COLO668 (cell line): ENCODE measurements around the gene PAFAH1B1.
A peak's percentile ranks its signal among the peaks of the same experiment; 100 is the strongest.
"Not testable (repeated sequence)": the region's sequence is repeated elsewhere in the genome, so short reads cannot be mapped to it uniquely, and the experiment has no call there.

Experiments
- DNase-seq: peaks from one replicate; lab custom pipeline; 2025; ENCODE audit not compliant: unreplicated experiment; lab: John Stamatoyannopoulos, UW

Gene PAFAH1B1

GRCh38 chr17:2634361-2634960 is 41.0 kb downstream of the PAFAH1B1 start:
- DNase-seq = peak; percentile 10

GRCh38 chr17:2635241-2635640 is 41.8 kb downstream of the PAFAH1B1 start:
- no peak for DNase-seq

- no peak for DNase-seq
These were observed 42.2 kb downstream of the PAFAH1B1 start for GRCh38 chr17:2635675-2636074.

DNA sequence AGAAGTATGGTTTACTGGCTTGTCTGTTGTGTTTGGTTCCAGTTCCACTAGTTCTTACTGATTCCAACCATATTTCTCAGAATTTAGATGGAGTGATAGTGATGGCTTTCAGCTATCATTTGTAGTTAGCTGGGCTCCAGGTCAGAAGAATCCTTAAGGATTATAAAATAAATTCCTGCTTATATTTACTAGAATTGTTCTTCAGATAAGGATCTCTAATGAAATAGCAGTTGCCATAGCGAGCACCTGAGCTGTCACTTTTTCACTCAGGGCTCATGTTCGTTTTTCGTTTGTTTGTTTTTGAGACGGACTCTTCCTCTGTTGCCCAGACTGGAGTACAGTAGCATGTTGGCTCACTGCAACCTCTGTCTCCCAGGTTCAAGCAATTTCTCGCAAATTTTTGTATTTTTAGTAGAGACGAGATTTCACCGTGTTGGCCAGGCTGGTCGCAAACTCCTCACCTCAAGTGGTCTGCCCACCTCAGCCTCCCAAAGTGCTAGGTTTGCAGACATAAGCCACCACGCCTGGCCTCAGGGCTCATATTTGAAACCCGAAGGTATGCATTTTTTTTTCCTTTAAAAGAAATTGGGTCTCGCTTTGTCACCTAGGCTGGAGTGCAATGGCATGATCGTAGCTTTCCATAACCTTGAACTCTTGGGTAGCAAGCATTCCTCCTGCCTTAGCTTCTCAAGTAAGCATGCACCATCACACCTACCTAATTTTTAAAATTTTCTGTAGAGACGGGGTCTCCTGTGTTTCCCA is 42.9 kb downstream of the PAFAH1B1 start:
- DNase-seq = no peak

DNA sequence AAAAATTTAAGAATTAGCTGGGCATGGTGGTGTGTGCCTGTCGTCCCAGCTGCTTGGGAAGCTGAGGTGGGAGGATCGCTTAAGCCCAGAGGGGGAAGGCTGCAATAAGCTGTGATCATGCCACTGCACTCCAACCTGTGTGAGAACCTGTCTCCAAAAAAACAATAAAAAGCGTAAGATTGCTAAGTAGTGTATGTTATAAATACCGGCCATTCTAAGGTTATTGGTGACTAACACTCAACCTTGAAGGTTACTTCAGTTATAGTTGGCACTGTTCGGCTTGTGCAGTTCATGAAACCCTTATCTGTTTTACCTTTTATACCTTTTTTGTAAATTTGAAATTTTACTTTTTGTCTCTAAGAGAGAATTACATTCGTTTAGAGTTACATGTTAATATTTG is 44.0 kb downstream of the PAFAH1B1 start:
- no peak for DNase-seq

DNA sequence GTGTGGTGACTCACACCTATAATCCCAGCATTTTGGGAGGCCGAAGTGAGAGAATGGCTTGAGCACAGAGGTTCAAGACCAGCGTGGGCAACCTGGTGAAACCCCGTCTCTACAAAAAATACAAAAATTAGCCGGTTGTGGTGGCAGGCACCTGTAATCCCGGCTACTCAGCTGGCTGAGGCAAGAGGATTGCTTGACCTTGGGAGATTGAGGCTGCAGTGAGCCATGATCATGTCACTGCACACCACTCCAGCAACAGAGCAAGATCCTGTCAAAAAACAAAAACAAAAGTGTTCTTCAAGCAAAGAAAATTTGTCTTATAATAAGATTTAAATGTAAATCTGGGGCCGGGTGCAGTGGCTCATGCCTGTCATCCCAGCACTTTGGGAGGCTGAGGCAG is 51.5 kb downstream of the PAFAH1B1 start:
- DNase-seq = no peak

GRCh38 chr17:2647957-2648356 is 54.5 kb downstream of the PAFAH1B1 start:
- DNase-seq = no peak

DNA sequence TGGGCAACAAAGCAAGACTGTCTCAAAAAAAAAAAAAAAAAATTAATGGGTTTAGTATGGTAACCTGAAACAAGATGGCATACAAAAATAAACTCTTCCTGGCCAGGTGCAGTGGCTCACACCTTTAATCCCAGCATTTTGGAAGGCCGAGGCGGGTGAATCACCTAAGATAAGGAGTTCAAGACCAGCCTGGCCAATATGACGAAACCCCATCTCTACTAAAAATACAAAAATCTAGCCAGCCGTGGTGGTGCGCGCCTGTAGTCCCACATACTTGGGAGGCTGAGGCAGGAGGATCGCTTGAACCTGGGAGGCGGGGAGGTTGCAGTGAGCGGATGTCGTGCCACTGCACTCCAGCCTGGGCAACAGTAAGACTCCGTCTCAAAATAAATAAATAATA is 55.7 kb downstream of the PAFAH1B1 start:
- no peak for DNase-seq

GRCh38 chr17:2652911-2653310 is 59.5 kb downstream of the PAFAH1B1 start:
- DNase-seq = not testable (repeated sequence)

- no peak for DNase-seq
These were observed 62.1 kb downstream of the PAFAH1B1 start for GRCh38 chr17:2655546-2655945.

- no peak for DNase-seq
These were observed 62.8 kb downstream of the PAFAH1B1 start for GRCh38 chr17:2656283-2656682.

GRCh38 chr17:2659337-2659736 is 65.9 kb downstream of the PAFAH1B1 start:
- DNase-seq = not testable (repeated sequence)

DNA sequence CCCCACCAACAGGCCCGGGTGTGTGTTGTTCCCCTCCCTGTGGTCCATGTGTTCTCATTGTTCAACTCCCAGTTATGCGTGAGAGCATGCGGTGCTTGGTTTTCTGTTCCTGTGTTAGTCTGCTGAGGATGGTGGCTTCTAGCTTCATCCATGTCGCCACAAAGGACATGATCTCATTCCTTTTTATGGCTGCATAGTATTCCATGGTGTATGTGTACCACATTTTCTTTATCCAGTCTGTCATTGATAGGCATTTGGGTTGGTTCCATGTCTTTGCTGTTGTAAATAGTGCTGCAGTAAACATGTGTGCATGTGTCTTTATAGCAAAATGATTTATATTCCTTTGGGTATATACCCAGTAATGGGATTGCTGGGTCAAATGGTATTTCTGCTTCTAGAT is 67.0 kb downstream of the PAFAH1B1 start:
- not testable (repeated sequence) for DNase-seq

- no peak for DNase-seq
These were observed 78.6 kb downstream of the PAFAH1B1 start for GRCh38 chr17:2672026-2672425.

- DNase-seq = not testable (repeated sequence)
These were observed 85.8 kb downstream of the PAFAH1B1 start for GRCh38 chr17:2679247-2679646.

DNA sequence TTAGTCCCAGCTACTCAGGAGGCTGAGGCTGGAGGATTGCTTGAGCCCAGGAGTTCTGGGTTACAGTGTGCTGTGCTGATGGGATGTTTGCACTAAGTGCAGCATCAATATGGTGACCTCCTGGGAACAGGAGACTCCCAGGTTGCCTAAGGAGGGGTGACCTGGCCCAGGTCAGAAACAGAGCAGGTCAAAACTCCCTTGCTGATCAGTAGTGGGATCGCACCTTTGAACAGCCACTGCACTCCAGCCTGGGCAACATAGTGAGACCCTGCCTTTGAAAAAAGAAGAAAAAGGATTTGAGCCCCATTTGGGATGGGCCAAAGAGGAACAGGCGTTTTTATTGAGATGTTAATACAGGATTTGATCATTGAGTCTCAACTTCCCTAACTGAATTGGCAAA is 87.5 kb downstream of the PAFAH1B1 start:
- no peak for DNase-seq

DNA sequence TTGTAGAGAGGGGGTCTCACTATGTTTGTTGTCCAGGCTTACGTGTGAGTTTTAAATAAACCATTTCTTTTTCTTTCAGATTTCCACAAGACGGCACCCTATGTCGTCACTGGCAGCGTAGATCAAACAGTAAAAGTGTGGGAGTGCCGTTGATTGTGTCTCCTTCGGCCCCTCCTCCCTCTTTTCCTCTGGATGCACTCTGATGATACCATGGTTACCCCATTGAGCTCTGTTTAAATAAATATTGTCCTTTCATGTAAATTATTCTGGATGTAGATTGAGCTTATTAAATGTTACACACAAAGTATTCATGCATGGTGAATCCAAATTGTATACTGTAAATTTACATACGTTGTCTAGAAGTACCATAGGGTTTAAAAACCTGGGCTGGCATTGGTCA is 88.2 kb downstream of the PAFAH1B1 start:
- no peak for DNase-seq

DNA sequence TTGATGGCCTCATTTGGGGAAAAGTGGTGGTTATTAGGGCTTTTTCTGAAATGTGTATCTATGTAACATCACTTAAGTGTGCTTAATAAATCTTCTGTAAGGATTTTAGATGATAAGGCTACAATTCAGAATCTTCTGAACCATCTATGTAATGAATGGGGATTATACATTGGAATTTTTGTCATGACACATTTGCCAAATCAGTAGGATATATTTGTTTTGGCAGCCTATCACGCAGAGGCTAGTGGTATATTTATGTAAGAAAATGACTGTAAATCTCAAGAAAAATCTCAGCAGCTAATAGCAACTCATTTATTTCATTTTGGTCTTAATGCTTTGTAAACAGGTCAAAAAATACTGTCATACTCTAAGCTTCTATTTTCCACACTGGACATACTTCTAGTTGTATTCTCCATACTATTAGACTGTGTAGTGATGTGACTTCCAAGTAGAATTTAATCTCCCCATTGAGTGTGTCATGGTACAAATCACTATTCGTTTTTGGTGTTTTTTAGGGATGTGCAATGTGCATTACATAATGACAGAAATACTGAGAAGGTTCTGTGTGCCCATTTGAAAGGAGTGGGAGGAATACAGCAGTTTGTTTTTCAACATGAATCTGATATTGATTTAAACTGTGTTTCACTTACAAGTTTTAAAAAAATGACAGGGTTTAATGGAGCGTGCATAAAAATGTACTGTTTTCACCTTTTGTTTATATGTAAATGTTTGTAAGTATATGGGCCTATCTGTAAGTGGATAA is 88.9 kb downstream of the PAFAH1B1 start:
- no peak for DNase-seq

DNA sequence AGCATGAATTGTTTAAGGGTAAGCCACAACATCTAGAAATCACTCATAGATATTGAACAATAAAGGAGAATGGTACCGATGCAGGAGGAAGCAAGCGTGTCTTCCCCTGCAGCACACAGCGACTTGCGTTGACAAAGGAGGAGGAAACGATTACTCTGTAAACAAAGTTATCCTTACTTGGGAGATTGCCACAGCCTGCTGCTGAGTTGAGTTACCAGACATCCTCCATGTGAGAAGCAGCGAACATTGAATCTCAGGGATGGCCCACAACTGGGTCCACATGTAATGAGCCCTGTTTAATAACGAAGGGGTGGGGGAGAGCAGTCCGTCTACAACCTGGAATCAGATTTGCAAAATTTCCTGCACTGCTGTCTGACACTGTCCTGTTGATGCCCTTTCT is 90.5 kb downstream of the PAFAH1B1 start:
- no peak for DNase-seq

- no peak for DNase-seq
These were observed 91.1 kb downstream of the PAFAH1B1 start for GRCh38 chr17:2684549-2684948.

DNA sequence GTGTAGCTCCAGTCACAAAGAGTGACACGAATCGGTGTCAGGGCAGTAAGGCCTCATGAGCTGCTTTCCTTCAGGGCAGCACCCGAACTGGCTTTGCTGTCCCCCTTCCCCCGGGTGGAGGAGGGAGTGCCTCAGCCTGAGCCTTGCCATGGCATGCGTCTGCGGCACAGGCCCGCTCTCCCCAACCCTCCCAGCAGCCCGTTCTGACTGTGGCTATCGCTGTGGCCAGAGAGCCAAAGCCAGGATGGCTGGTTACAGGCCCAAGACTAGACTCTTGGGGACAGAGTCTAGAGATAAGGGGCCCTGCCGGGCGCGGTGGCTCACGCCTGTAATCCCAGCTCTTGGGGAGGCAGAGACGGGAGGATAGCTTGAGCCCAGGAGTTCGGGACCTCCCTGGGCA is 92.2 kb downstream of the PAFAH1B1 start:
- no peak for DNase-seq

DNA sequence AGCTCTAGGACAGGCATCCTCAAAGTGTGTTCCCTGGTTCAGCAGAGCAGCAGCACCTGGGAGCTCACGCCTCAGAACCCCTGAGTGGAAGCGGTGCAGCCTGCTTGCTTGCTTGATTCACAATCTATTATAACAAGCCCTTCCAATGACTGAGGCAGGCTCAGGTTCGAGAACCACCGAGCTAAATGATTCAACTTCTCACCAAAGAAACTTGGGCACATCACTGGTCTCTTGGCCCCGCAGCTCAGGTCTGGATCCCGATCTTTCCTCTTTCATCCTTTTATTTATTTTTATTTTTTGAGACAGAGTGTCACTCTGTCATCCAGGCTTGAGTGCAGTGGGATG is 93.6 kb downstream of the PAFAH1B1 start:
- DNase-seq = no peak
